ENCODE results near the gene DCLRE1A.

- TF ChIP-seq CTCF (IDR thresholded peaks at IDR 0.05) (no peak), POLR2A (IDR thresholded peaks at IDR 0.05) (no peak)
Measured at GRCh38 chr10:113854013-113854760, at the start of gene DCLRE1A, which contains the start of gene NHLRC2.

Measured in uterus (tissue), 2 donors.